Stimulated activated CD4-positive, alpha-beta T cell treated with anti-CD3 and anti-CD28 coated beads, Interleukin-2, amount 100 ng/mL, for 4 hours (primary cell): ENCODE measurements around the gene GNG5.
A peak's percentile ranks its signal among the peaks of the same experiment; 100 is the strongest.
"Not testable (repeated sequence)": the region's sequence is repeated elsewhere in the genome, so short reads cannot be mapped to it uniquely, and the experiment has no call there.

Source experiments
- DNase-seq: peaks from one replicate; pipeline ENCODE4 v3.0.0-alpha.2; 2020; ENCODE audit warnings: low read depth

Gene GNG5

DNA sequence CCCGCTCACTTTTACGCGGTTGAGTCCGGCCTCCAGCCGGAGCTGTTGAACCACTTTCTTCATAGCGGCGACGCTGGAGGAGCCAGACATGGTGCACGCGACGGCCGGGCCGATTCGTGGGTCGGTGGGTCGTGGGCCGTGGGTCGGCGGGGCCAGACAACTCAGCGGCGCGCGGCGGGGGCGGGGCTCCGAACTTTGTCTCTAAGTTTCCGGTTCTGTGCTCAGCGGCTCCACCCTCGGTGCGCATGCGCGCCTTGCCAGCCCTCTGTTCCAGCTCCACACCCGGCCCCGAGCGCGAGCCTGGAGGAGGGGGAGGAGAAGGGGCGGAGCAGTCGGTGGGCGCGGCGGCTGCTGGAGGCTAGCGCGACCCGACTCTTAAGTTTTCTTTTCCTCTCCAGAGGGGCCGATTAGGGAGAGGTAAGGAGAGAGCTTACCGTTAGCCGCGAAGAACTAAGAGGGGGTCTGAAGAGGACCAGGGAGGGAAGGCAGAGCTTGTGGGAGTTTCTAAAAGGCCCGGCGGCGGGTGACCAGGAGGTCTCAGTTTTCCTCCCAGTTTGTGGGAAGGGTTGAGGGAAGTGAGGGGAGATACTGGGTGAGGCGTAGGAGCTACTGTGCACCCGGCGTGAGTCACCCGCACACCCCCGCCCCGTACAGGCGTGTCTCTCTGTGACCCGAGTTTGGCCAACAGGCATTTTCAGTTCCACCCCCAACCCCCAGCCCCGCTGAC, at the start of gene GNG5, which contains the start of gene SPATA1:
GNG5 (minus strand) TSS at position 580 of the 727 bp plus-strand sequence; CDS start at position 90, 490 bp downstream.
SPATA1 (plus strand) TSS at position 385 of the 727 bp plus-strand sequence. CDS start 9,974 bp downstream, outside the sequence.
- peak; percentile 98 for DNase-seq

DNA sequence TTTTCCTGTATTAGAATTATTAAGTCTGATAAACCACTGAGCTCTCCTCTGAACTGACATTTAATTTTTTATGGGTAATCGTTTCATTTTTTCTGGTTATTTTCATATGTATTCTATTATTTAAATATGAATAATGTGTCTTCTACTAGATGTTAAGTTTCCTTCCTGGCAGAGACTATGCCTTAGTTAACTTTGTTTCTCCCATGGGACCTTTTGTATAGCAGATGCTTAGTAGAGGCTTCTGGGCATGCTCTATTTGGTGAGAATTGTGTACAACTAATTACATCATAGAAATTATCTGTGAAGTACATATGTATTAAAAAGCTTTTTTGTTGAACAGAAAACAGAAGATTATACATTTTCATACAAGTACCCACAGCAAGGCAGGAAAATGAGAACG, 44.4 kb upstream of the GNG5 start:
- DNase-seq = no peak

GRCh38 chr1:84541679-84542078, 35.3 kb upstream of the GNG5 start:
- DNase-seq = no peak

- DNase-seq = no peak
Observed at GRCh38 chr1:84540759-84541158, 34.4 kb upstream of the GNG5 start.

DNA sequence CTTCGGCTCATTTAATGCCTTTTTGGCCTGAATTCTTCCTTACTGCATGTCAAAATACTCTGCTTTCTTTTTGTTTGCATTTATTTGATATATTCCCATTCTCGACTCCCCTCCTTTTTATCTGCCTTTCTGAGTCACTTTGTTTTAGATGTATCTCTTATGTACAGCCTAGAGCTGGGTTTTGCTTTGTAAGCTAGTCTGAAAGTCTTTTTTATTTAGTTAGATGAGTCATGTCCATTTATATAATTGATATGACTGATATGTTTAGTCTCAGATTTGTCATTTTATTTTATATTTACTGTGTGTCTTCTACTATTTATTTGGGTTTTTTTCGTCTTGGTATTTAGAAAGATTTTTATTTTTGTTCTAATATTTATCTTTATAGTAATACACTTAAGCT, 33.6 kb upstream of the GNG5 start:
- DNase-seq = no peak

DNA sequence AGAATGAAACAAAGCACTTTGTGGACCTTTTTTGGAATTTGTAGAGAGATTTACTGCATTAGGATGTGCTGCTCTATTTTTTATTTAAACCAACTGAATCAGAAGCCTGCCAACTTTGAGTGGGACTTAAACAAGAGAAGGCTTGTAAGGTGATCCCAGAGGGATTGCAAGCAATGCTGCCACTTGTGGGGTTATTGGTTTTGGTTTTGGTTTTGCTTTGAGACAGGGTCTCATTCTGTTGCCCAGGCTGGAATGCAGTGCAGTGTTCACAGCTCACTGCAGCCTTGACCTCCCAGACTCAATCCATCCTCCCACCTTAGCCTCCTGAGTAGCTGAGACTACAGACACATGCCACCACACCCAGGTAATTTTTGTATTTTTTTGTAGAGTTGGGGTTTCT, 32.2 kb upstream of the GNG5 start:
- no peak for DNase-seq

GRCh38 chr1:84525779-84526178, 19.4 kb upstream of the GNG5 start:
- no peak for DNase-seq

DNA sequence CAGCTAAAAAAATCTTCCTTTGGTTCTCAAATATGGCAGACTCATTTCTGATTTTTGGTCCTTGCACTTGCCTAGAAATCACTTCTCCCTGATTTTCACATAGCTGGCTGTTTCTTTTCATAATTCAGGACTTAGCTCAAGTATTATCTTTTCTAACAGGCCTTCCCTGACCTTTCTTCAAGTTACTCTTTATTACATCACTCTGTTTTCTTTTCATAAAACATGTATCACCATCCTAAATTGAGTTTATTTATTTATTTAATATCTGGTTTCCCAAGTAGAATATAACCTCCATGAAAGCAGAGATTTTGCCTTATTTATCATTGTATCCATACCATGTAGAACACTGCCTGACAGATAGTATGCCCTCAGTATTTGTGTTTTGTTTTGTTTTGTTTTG, 18.2 kb upstream of the GNG5 start:
- DNase-seq = no peak

DNA sequence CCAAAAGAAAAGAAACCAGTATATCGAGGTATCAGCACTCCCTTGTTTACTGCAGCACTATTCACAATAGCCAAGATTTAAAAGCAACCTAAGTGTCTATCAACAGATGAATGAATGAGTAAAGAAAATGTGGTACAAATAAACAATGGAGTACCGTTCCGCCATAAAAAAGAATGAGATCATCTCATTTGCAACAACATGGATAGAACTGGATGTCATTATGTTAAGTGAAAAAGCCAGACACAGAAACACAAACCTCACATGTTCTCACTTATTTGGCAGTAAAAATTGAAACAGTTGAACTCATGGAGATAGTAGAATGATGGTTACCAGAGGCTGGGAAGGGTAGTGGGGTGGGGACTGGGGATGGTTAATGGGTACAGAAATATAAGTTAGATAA, 4.3 kb upstream of the GNG5 start:
- DNase-seq = no peak

- no peak for DNase-seq
Observed at GRCh38 chr1:84510165-84510564, 3.8 kb upstream of the GNG5 start.

DNA sequence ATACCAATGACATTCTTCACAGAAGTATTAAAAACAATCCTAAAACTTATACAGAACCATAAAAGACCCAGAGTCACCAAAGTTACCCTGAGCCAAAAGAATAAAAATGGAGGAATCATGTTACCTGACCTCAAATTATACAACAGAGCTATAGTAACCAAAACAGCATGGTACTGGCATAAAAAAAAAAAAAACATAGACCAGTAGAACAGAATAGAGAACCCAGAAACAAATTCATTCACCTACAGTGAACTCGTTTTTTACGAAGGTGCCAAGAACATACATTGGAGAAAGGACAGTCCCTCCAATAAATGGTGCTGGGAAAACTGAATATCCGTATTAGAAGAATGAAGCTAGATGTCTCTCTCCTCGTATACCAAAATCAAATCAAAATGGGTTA, 2.6 kb upstream of the GNG5 start:
- DNase-seq = no peak

DNA sequence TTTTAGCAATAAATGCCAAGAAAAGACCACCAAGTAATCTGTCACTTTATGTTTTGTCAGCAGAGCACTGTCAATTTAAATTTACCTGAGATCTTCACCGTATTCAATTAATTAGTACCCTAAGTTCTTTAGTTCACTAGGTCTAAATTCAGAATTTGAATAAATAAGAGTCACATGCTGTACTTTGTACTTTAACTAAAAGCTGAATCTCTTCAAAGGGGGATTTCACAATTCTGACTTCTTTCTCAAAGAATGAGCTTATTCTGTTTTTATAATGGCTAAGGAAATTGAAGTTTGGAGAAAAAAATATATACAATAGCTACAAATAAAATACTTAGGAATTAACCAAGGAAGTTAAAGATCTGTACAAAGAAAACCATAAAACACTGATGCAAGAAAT, 2.1 kb upstream of the GNG5 start:
- DNase-seq = no peak

GRCh38 chr1:84507887-84508286, 1.5 kb upstream of the GNG5 start:
- DNase-seq = not testable (repeated sequence)

GRCh38 chr1:84506729-84507453, 510 bp upstream of the GNG5 start:
- no peak for DNase-seq

DNA sequence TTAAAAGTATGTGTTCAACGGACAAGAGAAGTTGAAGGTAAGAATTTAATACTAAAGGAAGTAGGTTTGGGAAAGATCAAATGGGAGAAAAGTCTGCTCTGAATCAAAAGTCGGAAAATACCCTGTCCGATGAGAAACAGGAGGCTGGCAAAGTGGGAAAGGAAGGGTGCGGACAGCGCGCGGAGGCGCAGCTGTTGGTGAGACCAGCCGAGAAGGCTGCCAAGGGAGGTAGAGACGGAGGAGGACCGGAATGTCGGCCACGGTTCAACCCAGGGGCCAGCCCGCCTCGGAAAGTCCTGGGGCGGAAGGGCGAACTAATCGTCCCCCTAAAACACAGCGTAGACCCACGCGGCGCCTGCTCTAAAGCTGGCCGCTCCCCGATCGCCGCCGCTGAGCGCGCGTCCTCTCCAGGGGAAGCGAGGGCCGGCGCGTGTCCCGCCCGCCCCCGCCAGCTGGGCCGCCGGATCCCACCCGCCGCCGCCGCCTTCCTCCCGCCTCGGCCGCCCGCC, 834 bp downstream of the GNG5 start:
- no peak for DNase-seq

DNA sequence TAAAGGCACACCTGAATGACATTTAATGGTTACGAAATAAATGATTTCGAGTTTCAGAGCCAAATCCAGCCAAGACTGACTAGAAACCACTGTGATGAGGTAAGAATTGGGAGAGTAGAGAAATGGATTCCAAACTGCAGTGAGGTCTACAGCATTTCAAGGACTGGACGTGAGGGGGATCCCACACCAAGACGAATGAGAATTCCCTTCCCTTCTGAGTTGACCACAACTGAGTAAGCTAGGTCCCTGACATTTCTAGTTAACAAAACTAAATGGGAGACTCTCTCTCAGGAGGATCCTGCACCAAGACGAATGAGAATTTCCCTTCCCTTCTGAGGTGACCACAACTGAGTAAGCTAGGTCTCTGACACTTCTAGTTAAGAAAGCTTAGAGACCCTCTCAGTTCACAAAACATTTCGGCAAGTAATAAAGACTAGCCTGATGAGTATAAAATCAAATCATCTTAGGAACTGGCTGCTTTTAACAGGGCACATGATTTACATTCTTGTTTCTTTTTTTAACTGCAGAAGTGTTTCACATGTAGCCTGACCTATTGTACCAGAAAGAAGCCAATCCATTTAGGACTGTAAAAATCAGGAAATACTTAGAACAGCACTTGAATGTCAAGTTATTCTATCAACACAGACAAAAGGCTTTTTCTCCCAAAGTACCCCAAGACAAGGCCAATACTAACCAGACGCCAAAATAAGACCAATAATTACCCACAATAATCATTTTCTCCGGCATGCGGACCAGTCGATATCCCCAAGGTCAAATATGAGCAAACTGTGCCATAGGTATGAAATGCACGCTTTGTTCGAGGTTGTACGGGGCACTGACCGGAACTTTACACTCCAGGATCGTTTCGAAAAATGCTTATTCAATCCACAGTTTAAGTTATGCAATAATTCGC, 1.5 kb downstream of the GNG5 start:
- DNase-seq = no peak

- no peak for DNase-seq
Observed at GRCh38 chr1:84502927-84503326, 3.5 kb downstream of the GNG5 start.

DNA sequence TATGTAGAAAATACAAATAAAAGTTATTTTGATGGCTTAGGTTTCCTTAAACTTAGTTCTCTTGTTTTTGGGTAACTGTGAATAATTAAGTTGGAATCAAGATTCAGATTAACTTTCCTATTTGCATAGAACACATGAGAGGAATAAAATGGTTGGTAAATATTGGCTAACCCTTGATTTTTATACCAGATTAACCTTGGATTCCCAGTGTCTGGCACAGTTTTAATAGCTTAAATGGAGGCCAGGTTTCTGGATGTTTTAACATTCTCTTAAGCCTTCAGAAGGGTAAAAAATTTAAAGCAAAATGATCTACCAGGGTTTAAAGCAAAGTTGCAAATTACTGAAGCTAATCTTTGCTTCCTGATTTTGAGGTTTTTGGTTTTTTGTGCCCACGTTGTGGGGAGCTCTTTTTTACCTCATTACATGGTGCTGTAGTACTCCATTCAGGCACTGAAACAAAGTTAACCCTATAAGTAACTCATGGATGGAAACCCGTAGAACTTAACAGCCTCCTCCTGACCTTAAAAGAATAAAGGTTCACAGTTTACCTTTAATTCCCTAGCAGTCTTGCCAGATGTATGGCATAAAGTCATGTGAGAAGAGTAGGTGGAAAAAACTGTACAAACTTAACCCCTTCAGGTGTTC, 8.6 kb downstream of the GNG5 start:
- no peak for DNase-seq

DNA sequence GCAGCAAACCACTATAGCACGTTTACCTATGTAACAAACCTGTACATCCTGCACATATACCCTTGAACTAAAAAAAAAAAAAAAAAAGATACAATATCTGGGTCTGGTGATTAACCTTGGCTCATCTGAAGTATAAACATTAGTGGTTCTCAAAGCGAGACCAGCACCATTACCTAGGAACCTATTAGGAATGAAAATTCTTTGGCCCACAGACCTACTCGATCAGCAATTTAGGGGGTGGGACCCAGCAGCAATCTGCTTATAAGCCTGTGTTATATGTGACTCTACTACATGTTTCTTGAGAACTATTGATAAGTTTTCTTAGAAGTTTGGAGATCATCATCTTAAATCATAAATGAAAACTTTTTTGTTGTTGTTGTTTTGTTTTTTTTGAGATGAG, 9.9 kb downstream of the GNG5 start:
- no peak for DNase-seq

GRCh38 chr1:84493747-84494146, 12.6 kb downstream of the GNG5 start:
- DNase-seq = no peak

DNA sequence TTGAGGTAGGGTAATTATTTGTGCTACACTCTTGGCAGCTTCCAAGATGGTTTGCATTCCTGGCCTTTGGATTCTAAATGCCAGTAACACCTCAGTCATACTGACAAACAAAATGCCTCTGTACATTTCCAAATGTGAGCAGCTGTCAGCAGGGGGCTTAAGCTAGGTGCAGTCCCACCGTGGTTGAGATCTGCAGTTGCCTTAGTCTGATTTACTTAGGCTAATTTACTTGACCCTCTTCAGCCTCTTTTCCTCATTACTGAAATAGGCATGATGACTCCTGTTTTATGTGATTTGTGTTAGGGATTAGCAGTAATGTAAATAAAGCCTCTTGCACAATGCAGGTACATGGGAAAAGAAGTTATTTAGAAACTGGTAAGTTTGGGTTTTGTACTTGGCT, 13.7 kb downstream of the GNG5 start:
- DNase-seq = no peak

- no peak for DNase-seq
Observed at GRCh38 chr1:84489766-84490165, 16.6 kb downstream of the GNG5 start.
